WTC11 (cell line): ENCODE data around the gene FOXA2. TPM values are rescaled to one million over a fixed set of nuclear protein-coding genes. Genes with fewer than 3 reads are reported as not detected.

Experiments
- ATAC-seq: fragments of 200-7000 bp; cut with Tn5 transposase; 2 replicates; pipeline ENCODE4 v1.10.0; 2021; ENCODE audit warnings: mild to moderate bottlenecking, moderate library complexity
- CTCF ChIA-PET: fragments of 300-600 bp; sonication (Branson Sonifier 250); formaldehyde crosslinking; loops from one replicate; lab custom pipeline; 2021; ENCODE audit warnings: antibody characterized with exemption; lab: Charles Lee
- POLR2A ChIA-PET: fragments of 350-600 bp; sonication (Branson Sonifier 250); formaldehyde crosslinking; loops from one replicate; lab custom pipeline; 2021; ENCODE audit warnings: antibody characterized with exemption; lab: Charles Lee
- DNase-seq: peaks from one replicate; pipeline ENCODE4 v3.0.0; 2021; ENCODE audit warnings: low spot score
- H3K27ac Mint-ChIP-seq: 2 replicates; pipeline ENCODE4 v1.8.0; 2021; ENCODE audit warnings: mixed read lengths
- H3K27me3 Mint-ChIP-seq: 2 replicates; pipeline ENCODE4 v1.8.0; 2021; ENCODE audit warnings: low read depth, mild to moderate bottlenecking, moderate library complexity, mixed read lengths
- H3K36me3 Mint-ChIP-seq: 2 replicates; pipeline ENCODE4 v1.8.0; 2021; ENCODE audit warnings: mixed read lengths
- H3K4me1 Mint-ChIP-seq: 2 replicates; pipeline ENCODE4 v1.8.0; 2022; ENCODE audit warnings: mixed read lengths
- H3K4me3 Mint-ChIP-seq: 2 replicates; pipeline ENCODE4 v1.8.0; 2021; ENCODE audit warnings: mild to moderate bottlenecking, moderate library complexity, mixed read lengths
- H3K9me3 Mint-ChIP-seq: 2 replicates; pipeline ENCODE4 v1.8.0; 2021; ENCODE audit warnings: mixed read lengths
- CBFB ChIP-seq: sonication (generic); formaldehyde crosslinking; IDR thresholded peaks from 2 replicates; pipeline ENCODE4 v1.8.1; 2022; ENCODE audit warnings: mild to moderate bottlenecking, low read depth, missing genetic modification reagents
- CREB1 ChIP-seq: sonication (generic); formaldehyde crosslinking; IDR thresholded peaks from 2 replicates; pipeline ENCODE4 v1.8.0; 2023; ENCODE audit warnings: mild to moderate bottlenecking, missing genetic modification reagents
- GTF2I ChIP-seq: fragments of 250-450 bp; sonication (Bioruptor Pico); conservative IDR thresholded peaks from 2 replicates; pipeline ENCODE4 v1.4.0; 2021; ENCODE audit warnings: mild to moderate bottlenecking
- JAZF1 ChIP-seq: fragments of 250-450 bp; sonication (Bioruptor Pico); IDR thresholded peaks from 2 replicates; pipeline ENCODE4 v1.9.0; 2021; ENCODE audit warnings: moderate library complexity, mild to moderate bottlenecking, inconsistent platforms
- MXD4 ChIP-seq: fragments of 250-450 bp; sonication (Bioruptor Pico); IDR thresholded peaks from 2 replicates; pipeline ENCODE4 v1.8.0; 2021; ENCODE audit warnings: mild to moderate bottlenecking, moderate library complexity, borderline replicate concordance
- NFATC4 ChIP-seq: fragments of 250-450 bp; sonication (Bioruptor Pico); IDR thresholded peaks from 2 replicates; pipeline ENCODE4 v1.9.0; 2021; ENCODE audit warnings: mild to moderate bottlenecking
- OVOL2 ChIP-seq: fragments of 250-450 bp; sonication (Bioruptor Pico); IDR thresholded peaks from 2 replicates; pipeline ENCODE4 v1.9.0; 2021; ENCODE audit warnings: mild to moderate bottlenecking, borderline replicate concordance
- SP1 ChIP-seq: sonication (generic); formaldehyde crosslinking; conservative IDR thresholded peaks from 2 replicates; pipeline ENCODE4 v1.8.1; 2022; ENCODE audit warnings: missing genetic modification reagents
- TP53 ChIP-seq: sonication (generic); formaldehyde crosslinking; IDR thresholded peaks from 2 replicates; pipeline ENCODE4 v1.8.1; 2023; ENCODE audit warnings: mild to moderate bottlenecking, missing genetic modification reagents
- ZNF121 ChIP-seq: sonication (generic); formaldehyde crosslinking; IDR thresholded peaks from 2 replicates; pipeline ENCODE4 v1.8.0; 2023; ENCODE audit warnings: missing genetic modification reagents
- ZNF423 ChIP-seq: fragments of 250-450 bp; sonication (Bioruptor Pico); IDR thresholded peaks from 2 replicates; pipeline ENCODE4 v2.1.2; 2022; ENCODE audit warnings: mild to moderate bottlenecking, moderate library complexity
- total RNA-seq: library from RNA; stranded (reverse); gene quantifications from 3 replicates; pipeline ENCODE4 v1.2.3, GENCODE V29; 2021
- TF ChIP-seq, protein P1 (sequence below): sonication (generic); formaldehyde crosslinking; IDR thresholded peaks from 2 replicates; pipeline ENCODE4 v1.8.1; 2023; ENCODE audit warnings: mild to moderate bottlenecking, missing genetic modification reagents
- TF ChIP-seq, protein P2 (sequence below): fragments of 250-450 bp; sonication (Bioruptor Pico); IDR thresholded peaks from 2 replicates; pipeline ENCODE4 v1.9.0; 2021; ENCODE audit warnings: mild to moderate bottlenecking
- TF ChIP-seq, protein P3 (sequence below): sonication (generic); formaldehyde crosslinking; IDR thresholded peaks from 2 replicates; pipeline ENCODE4 v1.8.1; 2023; ENCODE audit warnings: mild to moderate bottlenecking, missing genetic modification reagents, moderate library complexity
- TF ChIP-seq, protein P4 (sequence below): sonication (generic); formaldehyde crosslinking; IDR thresholded peaks from 2 replicates; pipeline ENCODE4 v1.8.1; 2023; ENCODE audit warnings: mild to moderate bottlenecking, moderate library complexity, missing genetic modification reagents
- TF ChIP-seq, protein P5 (sequence below): fragments of 250-450 bp; sonication (Bioruptor Pico); IDR thresholded peaks from 2 replicates; pipeline ENCODE4 v1.9.0; 2021; ENCODE audit warnings: mild to moderate bottlenecking

FOXA2 gene
- total RNA-seq, 1 experiment from 2014 or later: 3.1 TPM

DNA sequence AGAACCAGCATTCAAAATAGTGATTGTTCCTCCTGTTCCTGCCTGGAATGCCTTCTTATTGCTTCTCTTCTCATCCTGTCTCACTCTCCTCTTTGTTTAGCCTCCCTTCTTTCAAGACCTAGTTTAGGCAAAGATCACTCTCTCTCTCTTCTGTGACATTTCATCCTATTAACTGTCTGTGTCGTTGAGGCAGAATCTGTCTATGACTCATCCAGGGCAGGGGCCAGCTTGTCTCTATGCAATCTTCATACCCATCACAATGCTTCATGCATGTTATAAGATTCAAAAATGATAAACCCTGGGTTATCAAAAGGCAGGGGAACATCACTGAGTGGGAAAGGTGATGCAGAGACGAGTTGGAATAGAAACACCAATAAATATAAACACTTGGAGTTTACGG, 32.2 kb upstream of the FOXA2 start:
- H3K36me3 Mint-ChIP-seq: peaks cover 3% of the 10 kb centered on the region
- TF ChIP-seq CBFB (CRISPR knock-in tag) (no peak), CREB1 (CRISPR knock-in tag) (no peak), GTF2I (CRISPR knock-in tag) (no peak), OVOL2 (CRISPR knock-in tag) (no peak), MXD4 (CRISPR knock-in tag) (no peak), SP1 (CRISPR knock-in tag) (no peak)
- TF ChIP-seq, protein P1, sequence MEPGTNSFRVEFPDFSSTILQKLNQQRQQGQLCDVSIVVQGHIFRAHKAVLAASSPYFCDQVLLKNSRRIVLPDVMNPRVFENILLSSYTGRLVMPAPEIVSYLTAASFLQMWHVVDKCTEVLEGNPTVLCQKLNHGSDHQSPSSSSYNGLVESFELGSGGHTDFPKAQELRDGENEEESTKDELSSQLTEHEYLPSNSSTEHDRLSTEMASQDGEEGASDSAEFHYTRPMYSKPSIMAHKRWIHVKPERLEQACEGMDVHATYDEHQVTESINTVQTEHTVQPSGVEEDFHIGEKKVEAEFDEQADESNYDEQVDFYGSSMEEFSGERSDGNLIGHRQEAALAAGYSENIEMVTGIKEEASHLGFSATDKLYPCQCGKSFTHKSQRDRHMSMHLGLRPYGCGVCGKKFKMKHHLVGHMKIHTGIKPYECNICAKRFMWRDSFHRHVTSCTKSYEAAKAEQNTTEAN (CRISPR knock-in tag): no peak
- TF ChIP-seq, protein P2, sequence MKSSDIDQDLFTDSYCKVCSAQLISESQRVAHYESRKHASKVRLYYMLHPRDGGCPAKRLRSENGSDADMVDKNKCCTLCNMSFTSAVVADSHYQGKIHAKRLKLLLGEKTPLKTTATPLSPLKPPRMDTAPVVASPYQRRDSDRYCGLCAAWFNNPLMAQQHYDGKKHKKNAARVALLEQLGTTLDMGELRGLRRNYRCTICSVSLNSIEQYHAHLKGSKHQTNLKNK (CRISPR knock-in tag): no peak
- TF ChIP-seq, protein P3, sequence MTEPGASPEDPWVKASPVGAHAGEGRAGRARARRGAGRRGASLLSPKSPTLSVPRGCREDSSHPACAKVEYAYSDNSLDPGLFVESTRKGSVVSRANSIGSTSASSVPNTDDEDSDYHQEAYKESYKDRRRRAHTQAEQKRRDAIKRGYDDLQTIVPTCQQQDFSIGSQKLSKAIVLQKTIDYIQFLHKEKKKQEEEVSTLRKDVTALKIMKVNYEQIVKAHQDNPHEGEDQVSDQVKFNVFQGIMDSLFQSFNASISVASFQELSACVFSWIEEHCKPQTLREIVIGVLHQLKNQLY (CRISPR knock-in tag): no peak
- TF ChIP-seq, protein P4, sequence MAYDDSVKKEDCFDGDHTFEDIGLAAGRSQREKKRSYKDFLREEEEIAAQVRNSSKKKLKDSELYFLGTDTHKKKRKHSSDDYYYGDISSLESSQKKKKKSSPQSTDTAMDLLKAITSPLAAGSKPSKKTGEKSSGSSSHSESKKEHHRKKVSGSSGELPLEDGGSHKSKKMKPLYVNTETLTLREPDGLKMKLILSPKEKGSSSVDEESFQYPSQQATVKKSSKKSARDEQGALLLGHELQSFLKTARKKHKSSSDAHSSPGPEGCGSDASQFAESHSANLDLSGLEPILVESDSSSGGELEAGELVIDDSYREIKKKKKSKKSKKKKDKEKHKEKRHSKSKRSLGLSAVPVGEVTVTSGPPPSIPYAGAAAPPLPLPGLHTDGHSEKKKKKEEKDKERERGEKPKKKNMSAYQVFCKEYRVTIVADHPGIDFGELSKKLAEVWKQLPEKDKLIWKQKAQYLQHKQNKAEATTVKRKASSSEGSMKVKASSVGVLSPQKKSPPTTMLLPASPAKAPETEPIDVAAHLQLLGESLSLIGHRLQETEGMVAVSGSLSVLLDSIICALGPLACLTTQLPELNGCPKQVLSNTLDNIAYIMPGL (CRISPR knock-in tag): no peak
- peaks cover 9% of the 10 kb centered on the region for H3K9me3 Mint-ChIP-seq
- DNase-seq (no peak), ATAC-seq (no peak)
- H3K27me3 Mint-ChIP-seq: peaks cover 34% of the 10 kb centered on the region
- CTCF ChIA-PET: no interaction called here
- H3K4me1 Mint-ChIP-seq: peaks cover 31% of the 10 kb centered on the region
- POLR2A ChIA-PET: interaction anchor here (0.6 kb wide), 1 partner anchor 240 kb away, joined by 6 read pairs; no protein-coding TSS in a partner anchor
- no peak overlapping the region for H3K4me3 Mint-ChIP-seq
- H3K27ac Mint-ChIP-seq: no peak overlapping the region

DNA sequence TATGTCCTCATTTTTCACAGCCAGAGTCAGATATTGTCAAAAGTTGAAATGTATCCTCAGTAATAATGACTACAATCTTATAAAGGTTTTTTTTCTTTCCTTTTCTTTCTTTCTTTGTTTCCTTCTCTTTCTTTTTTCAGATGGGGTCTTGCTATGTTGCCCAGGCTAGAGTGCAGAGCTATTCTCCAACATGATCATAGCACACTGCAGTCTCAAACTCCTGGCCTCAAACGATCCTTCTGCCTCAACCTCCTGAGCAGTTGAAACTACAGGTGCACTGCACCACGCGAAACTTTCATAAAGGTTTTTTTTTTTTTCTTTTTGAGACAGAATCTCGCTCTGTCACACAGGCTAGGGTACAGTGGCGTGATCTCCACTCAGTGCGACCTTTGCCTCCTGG, 31.1 kb upstream of the FOXA2 start:
- H3K36me3 Mint-ChIP-seq: peaks cover 9% of the 10 kb centered on the region
- CTCF ChIA-PET: no interaction called here
- peaks cover 26% of the 10 kb centered on the region for H3K27me3 Mint-ChIP-seq
- ATAC-seq (no peak), DNase-seq (no peak)
- no peak overlapping the region for H3K27ac Mint-ChIP-seq
- peaks cover 19% of the 10 kb centered on the region for H3K9me3 Mint-ChIP-seq
- H3K4me3 Mint-ChIP-seq: no peak overlapping the region
- POLR2A ChIA-PET: no interaction called here
- peaks cover 27% of the 10 kb centered on the region for H3K4me1 Mint-ChIP-seq
- TF ChIP-seq, protein P5, sequence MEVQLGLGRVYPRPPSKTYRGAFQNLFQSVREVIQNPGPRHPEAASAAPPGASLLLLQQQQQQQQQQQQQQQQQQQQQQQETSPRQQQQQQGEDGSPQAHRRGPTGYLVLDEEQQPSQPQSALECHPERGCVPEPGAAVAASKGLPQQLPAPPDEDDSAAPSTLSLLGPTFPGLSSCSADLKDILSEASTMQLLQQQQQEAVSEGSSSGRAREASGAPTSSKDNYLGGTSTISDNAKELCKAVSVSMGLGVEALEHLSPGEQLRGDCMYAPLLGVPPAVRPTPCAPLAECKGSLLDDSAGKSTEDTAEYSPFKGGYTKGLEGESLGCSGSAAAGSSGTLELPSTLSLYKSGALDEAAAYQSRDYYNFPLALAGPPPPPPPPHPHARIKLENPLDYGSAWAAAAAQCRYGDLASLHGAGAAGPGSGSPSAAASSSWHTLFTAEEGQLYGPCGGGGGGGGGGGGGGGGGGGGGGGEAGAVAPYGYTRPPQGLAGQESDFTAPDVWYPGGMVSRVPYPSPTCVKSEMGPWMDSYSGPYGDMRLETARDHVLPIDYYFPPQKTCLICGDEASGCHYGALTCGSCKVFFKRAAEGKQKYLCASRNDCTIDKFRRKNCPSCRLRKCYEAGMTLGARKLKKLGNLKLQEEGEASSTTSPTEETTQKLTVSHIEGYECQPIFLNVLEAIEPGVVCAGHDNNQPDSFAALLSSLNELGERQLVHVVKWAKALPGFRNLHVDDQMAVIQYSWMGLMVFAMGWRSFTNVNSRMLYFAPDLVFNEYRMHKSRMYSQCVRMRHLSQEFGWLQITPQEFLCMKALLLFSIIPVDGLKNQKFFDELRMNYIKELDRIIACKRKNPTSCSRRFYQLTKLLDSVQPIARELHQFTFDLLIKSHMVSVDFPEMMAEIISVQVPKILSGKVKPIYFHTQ (CRISPR knock-in tag): no peak
- peak; percentile 79; the same call in 1 of the 2 replicates for TF ChIP-seq ZNF121 (CRISPR knock-in tag)

DNA sequence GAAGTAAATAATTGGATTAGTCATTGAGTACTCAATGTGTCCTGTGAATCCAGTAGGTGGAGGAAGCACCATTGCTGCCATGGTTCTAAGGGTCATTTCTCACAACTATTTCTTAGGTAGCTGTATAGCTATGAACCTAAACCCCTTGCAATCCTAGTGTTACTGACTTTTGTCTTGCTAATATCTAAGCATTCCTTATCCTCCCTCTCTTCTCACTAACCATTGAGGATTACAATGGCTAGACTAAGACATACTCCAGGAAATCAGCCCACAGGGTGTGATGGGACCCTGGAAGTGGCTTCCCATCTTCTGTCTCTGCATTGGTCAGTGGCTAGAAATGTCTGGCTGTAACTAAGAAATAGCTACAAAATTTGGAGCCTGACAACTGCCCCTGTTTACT, 27.3 kb upstream of the FOXA2 start:
- H3K4me3 Mint-ChIP-seq: no peak overlapping the region
- H3K4me1 Mint-ChIP-seq: peaks cover 22% of the 10 kb centered on the region
- DNase-seq: no peak
- no peak overlapping the region for H3K27ac Mint-ChIP-seq
- peaks cover 5% of the 10 kb centered on the region for H3K27me3 Mint-ChIP-seq
- ChIA-PET CTCF (interaction anchor here (1.0 kb wide), 1 partner anchor 25 kb away, joined by 6 read pairs; no protein-coding TSS in a partner anchor), POLR2A (no interaction called here)
- no peak for TF ChIP-seq SP1 (CRISPR knock-in tag)
- no peak for TF ChIP-seq TP53 (CRISPR knock-in tag)
- no peak for TF ChIP-seq JAZF1
- no peak for TF ChIP-seq NFATC4 (CRISPR knock-in tag)
- no peak for TF ChIP-seq ZNF423 (CRISPR knock-in tag)
- H3K9me3 Mint-ChIP-seq: peaks cover 29% of the 10 kb centered on the region
- H3K36me3 Mint-ChIP-seq: peaks cover 9% of the 10 kb centered on the region
- peak; percentile 86 for ATAC-seq
